Femur (tissue), 1 donor: Measurements from ENCODE around the gene TOMM20.

Source experiments
- DNase-seq: peaks from one replicate; pipeline ENCODE4 v3.0.0-alpha.2; 2017

TOMM20 gene

GRCh38 chr1:235133086-235133485 lies 4.4 kb upstream of the TOMM20 start:
- no peak for DNase-seq

GRCh38 chr1:235131961-235132360 lies 3.3 kb upstream of the TOMM20 start:
- DNase-seq: no peak

- DNase-seq: no peak
These were observed 2.2 kb upstream of the TOMM20 start for GRCh38 chr1:235130766-235131270.

GRCh38 chr1:235129774-235130570 lies 1.3 kb upstream of the TOMM20 start:
- no peak for DNase-seq

- no peak for DNase-seq
These were observed 743 bp downstream of the TOMM20 start for GRCh38 chr1:235127732-235128455.

- DNase-seq: no peak
These were observed 1.4 kb downstream of the TOMM20 start for GRCh38 chr1:235127203-235127602.

- no peak for DNase-seq
These were observed 4.0 kb downstream of the TOMM20 start for GRCh38 chr1:235124665-235125064.

GRCh38 chr1:235124111-235124510 lies 4.5 kb downstream of the TOMM20 start:
- DNase-seq: no peak

- DNase-seq: no peak
These were observed 6.3 kb downstream of the TOMM20 start for GRCh38 chr1:235122348-235122747.

GRCh38 chr1:235113183-235113917 lies 15.3 kb downstream of the TOMM20 start:
- no peak for DNase-seq

- no peak for DNase-seq
These were observed 16.1 kb downstream of the TOMM20 start for GRCh38 chr1:235112297-235113182.

GRCh38 chr1:235111107-235111506 lies 17.5 kb downstream of the TOMM20 start:
- no peak for DNase-seq

GRCh38 chr1:235108876-235109275 lies 19.8 kb downstream of the TOMM20 start:
- DNase-seq: no peak

GRCh38 chr1:235108185-235108593 lies 20.4 kb downstream of the TOMM20 start:
- no peak for DNase-seq

- no peak for DNase-seq
These were observed 21.1 kb downstream of the TOMM20 start for GRCh38 chr1:235107368-235108184.

GRCh38 chr1:235106457-235106856 lies 22.2 kb downstream of the TOMM20 start:
- no peak for DNase-seq

GRCh38 chr1:235105051-235106043 lies 23.3 kb downstream of the TOMM20 start:
- no peak for DNase-seq

- no peak for DNase-seq
These were observed 25.6 kb downstream of the TOMM20 start for GRCh38 chr1:235102993-235103411.

- DNase-seq: no peak
These were observed 26.4 kb downstream of the TOMM20 start for GRCh38 chr1:235102259-235102582.

GRCh38 chr1:235101558-235102258 lies 26.9 kb downstream of the TOMM20 start:
- no peak for DNase-seq
